ENCODE data around the gene IFIT1B.

Gene IFIT1B

GRCh38 chr10:89414146-89414878 is 36.5 kb downstream of the IFIT1B start, which contains the start of gene IFIT5:
TSS of gene IFIT5 (plus strand) at chr10:89414568. CDS start at chr10:89414799, 231 bp downstream.
- no peak for DNase-seq

GRCh38 chr10:89414879-89415821 is 37.3 kb downstream of the IFIT1B start:
- no peak for DNase-seq

- DNase-seq, result no peak
These were observed 38.6 kb downstream of the IFIT1B start for GRCh38 chr10:89416465-89416864.

- DNase-seq, result no peak
These were observed 41.7 kb downstream of the IFIT1B start for GRCh38 chr10:89419548-89419947.

- DNase-seq, result no peak
These were observed 43.2 kb downstream of the IFIT1B start for GRCh38 chr10:89421018-89421476.

GRCh38 chr10:89425000-89425399 is 47.1 kb downstream of the IFIT1B start:
- DNase-seq, result no peak

- DNase-seq, result no peak
These were observed 48.5 kb downstream of the IFIT1B start for GRCh38 chr10:89426230-89426868.

GRCh38 chr10:89427629-89428028 is 49.8 kb downstream of the IFIT1B start:
- no peak for DNase-seq

GRCh38 chr10:89428877-89429276 is 51.0 kb downstream of the IFIT1B start:
- DNase-seq, result no peak

GRCh38 chr10:89431977-89432376 is 54.1 kb downstream of the IFIT1B start:
- no peak for DNase-seq

Data from cortex of kidney (tissue), 1 donor.